Keratinocyte (primary cell): ENCODE data around the gene MYL5. TPM values are rescaled to one million over a fixed set of nuclear protein-coding genes. Genes with fewer than 3 reads are reported as not detected.
"Not testable (repeated sequence)": the region's sequence is repeated elsewhere in the genome, so short reads cannot be mapped to it uniquely, and the experiment has no call there.

Experiments
- DNase-seq: peaks from one replicate; pipeline ENCODE4 v3.0.0-alpha.2; 2011; ENCODE audit warnings: low read depth, missing footprints, low spot score
- FAIRE-seq: peaks from 2 replicates; lab custom pipeline; 2011; peaks lifted over from hg19 to GRCh38; lab: Jason Lieb, UNC
- H2AFZ ChIP-seq: 2 replicates; pipeline ENCODE4 v1.6.0; 2012; ENCODE audit warnings: low read length, control low read depth, inconsistent platforms; ENCODE audit not compliant: control insufficient read depth
- H3K27ac ChIP-seq: 2 replicates; pipeline ENCODE4 v1.5.1; 2011; ENCODE audit warnings: low read length; ENCODE audit not compliant: control insufficient read depth, insufficient read depth
- H3K27me3 ChIP-seq: 3 replicates; pipeline ENCODE4 v1.6.0; 2011; ENCODE audit warnings: low read length; ENCODE audit not compliant: control insufficient read depth, insufficient read depth; ENCODE audit errors: extremely low read depth
- H3K36me3 ChIP-seq, 2 experiments: 2 replicates in 1 of 2; 3 replicates in 1 of 2; pipeline ENCODE4 v1.5.1; 2011; ENCODE audit warnings: low read length in 2 of 2, mild to moderate bottlenecking in 1 of 2; ENCODE audit not compliant: control insufficient read depth in 2 of 2, insufficient read depth in 2 of 2; ENCODE audit errors: extremely low read depth in 1 of 2
- H3K4me1 ChIP-seq: 3 replicates; pipeline ENCODE4 v1.5.1; 2011; ENCODE audit warnings: low read length; ENCODE audit not compliant: control insufficient read depth, insufficient read depth; ENCODE audit errors: extremely low read depth
- H3K4me2 ChIP-seq: 3 replicates; pipeline ENCODE4 v1.6.0; 2011; ENCODE audit warnings: low read depth, low read length; ENCODE audit not compliant: control insufficient read depth, insufficient read depth; ENCODE audit errors: extremely low read depth
- H3K4me3 ChIP-seq, 3 experiments: fragments of 200-600 bp in 1 of 3; sonication (generic) in 1 of 3; 2 replicates in 2 of 3; 3 replicates in 1 of 3; pipeline ENCODE4 v1.5.1; 2011 to 2016; ENCODE audit warnings: low read length in 3 of 3, mild to moderate bottlenecking in 3 of 3, control low read depth in 2 of 3, inconsistent platforms in 1 of 3, low read depth in 1 of 3, mixed read lengths in 1 of 3, mixed run types in 1 of 3, moderate library complexity in 1 of 3; ENCODE audit not compliant: control insufficient read depth in 2 of 3, insufficient read depth in 2 of 3; ENCODE audit errors: extremely low read depth in 1 of 3
- H3K79me2 ChIP-seq: 2 replicates; pipeline ENCODE4 v1.6.0; 2012; ENCODE audit warnings: low read length; ENCODE audit not compliant: control insufficient read depth, insufficient read depth
- H3K9ac ChIP-seq: 3 replicates; pipeline ENCODE4 v1.6.0; 2011; ENCODE audit warnings: low read length; ENCODE audit not compliant: control insufficient read depth, insufficient read depth; ENCODE audit errors: extremely low read depth
- H3K9me1 ChIP-seq: 3 replicates; pipeline ENCODE4 v1.6.0; 2011; ENCODE audit warnings: low read length; ENCODE audit not compliant: control insufficient read depth, insufficient read depth; ENCODE audit errors: extremely low read depth
- H3K9me3 ChIP-seq: 2 replicates; pipeline ENCODE4 v1.5.1; 2012; ENCODE audit warnings: low read depth, low read length; ENCODE audit not compliant: control insufficient read depth
- H4K20me1 ChIP-seq: 3 replicates; pipeline ENCODE4 v1.6.0; 2011; ENCODE audit warnings: low read length; ENCODE audit not compliant: control insufficient read depth, insufficient read depth; ENCODE audit errors: extremely low read depth
- CTCF ChIP-seq, 3 experiments: IDR thresholded peaks in 1 of 3; conservative IDR thresholded peaks in 1 of 3; optimal IDR thresholded peaks in 1 of 3; 2 replicates in 2 of 3; 3 replicates in 1 of 3; pipeline versions ENCODE3 to v1.5.1; 2011; ENCODE audit warnings: low read length in 3 of 3, mild to moderate bottlenecking in 3 of 3, moderate library complexity in 2 of 3, control low read depth in 1 of 3, inconsistent platforms in 1 of 3; ENCODE audit not compliant: insufficient read depth in 2 of 3; ENCODE audit errors: extremely low read depth in 1 of 3
- EZH2 ChIP-seq: IDR thresholded peaks from one replicate; pipeline ENCODE4 v1.6.1; 2012; ENCODE audit warnings: inconsistent platforms, mild to moderate bottlenecking, low read length, moderate library complexity
- dilution Hi-C: fragments of 300-500 bp; cut with MboI; formaldehyde crosslinking; loops from one replicate; pipeline ENCODE4 v1.7.0; 2020; ENCODE audit warnings: low sequenced_read_pairs; ENCODE audit not compliant: extremely low pct_ligation_motif_present
- polyA plus RNA-seq, 5 experiments: library from polyadenylated mRNA; depleted of rRNA in 3 of 5; stranded (reverse) in 3 of 5; stranded (forward) in 1 of 5; unstranded in 1 of 5; fragments of >200 nt; gene quantifications; 1 replicate in 1 of 5; 2 replicates in 3 of 5; 3 replicates in 1 of 5; pipeline versions ENCODE4 v1.2.1 to v1.2.3, GENCODE V29; 2011 to 2012; ENCODE audit warnings: missing spikeins in 2 of 5, low read depth in 1 of 5, low replicate concordance in 1 of 5

Gene MYL5
- polyA plus RNA-seq, 1 donor (not counting 4 experiments of a cell fraction or from before 2014, with no cell fraction given) = 8.0 TPM

DNA sequence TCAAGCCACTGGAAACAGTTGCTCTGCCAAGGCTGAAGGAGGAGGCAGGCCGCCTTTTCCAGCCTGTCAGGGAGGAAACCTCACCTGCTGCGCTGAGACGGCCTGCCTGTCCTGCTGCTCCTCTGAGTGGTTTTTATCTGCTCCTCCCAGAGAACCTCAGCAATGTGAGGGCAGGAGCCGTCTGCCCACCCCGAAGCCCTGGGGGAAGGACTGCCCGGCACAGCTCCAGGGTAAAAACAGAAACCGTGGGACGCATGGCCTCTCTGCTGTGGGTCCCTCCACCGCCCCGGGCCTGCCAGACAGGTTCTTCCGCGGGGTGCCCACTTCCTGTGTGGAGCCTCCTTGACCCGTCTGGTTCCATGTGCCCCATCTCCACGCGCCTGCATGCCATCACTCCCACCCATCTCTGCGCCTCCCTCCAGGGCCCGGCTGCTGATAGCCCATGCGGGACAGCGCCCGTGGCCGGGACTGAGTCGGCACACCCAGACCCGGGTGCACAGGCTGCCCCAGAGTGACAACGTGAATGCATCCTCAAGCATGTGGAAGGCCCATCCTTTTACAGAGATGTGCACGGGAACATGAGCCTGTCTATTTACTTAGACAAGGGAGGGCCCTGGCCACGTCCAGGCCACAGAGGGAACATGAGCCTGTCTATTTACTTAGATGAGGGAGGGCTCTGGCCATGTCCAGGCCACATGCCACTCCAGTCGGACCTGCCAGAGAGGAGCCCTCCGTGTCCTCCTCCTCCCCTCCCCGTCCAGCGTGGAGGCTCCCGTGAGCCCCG is 18.6 kb downstream of the MYL5 start:
- no peak for DNase-seq
- Histone ChIP-seq H3K4me2 (no peak overlapping the region), H3K79me2 (no peaks in the 10 kb centered on the region), H3K4me3 (no peak overlapping the region), H3K9me1 (no peaks in the 10 kb centered on the region), H3K9me3 (no peaks in the 10 kb centered on the region), H3K27me3 (peaks cover 10% of the 10 kb centered on the region), H3K9ac (no peak overlapping the region), H3K27ac (no peak overlapping the region), H4K20me1 (no peaks in the 10 kb centered on the region), H3K36me3 (no peaks in the 10 kb centered on the region), H3K4me1 (no peaks in the 10 kb centered on the region), H2AFZ (no peak overlapping the region)
- dilution Hi-C loops = no loop called here
- FAIRE-seq = no peak
- no peak for TF ChIP-seq EZH2
- no peak for TF ChIP-seq CTCF (optimal IDR thresholded peaks at IDR 0.05 in 1 of 3, IDR thresholded peaks at IDR 0.05 in 1 of 3, conservative IDR thresholded peaks at IDR 0.05 in 1 of 3; ENCODE audit: extremely low read depth in 1 of 3, insufficient read depth in 2 of 3, low read length in 3 of 3)

- H3K9me1 ChIP-seq, dilution Hi-C loops, DNase-seq, H3K79me2 ChIP-seq, H3K4me2 ChIP-seq, H3K36me3 ChIP-seq, H2AFZ ChIP-seq, FAIRE-seq, H3K4me1 ChIP-seq, H3K9me3 ChIP-seq, H3K27ac ChIP-seq, H3K9ac ChIP-seq, H3K4me3 ChIP-seq, H4K20me1 ChIP-seq, H3K27me3 ChIP-seq: not testable (repeated sequence)
Measured at GRCh38 chr4:694341-694940, 20.1 kb downstream of the MYL5 start.
